GM21390 (cell line): ENCODE measurements around the gene CALML3.
"Not testable (repeated sequence)": the region's sequence is repeated elsewhere in the genome, so short reads cannot be mapped to it uniquely, and the experiment has no call there.

ENCODE experiments used
- ATAC-seq: cut with Tn5 transposase; IDR thresholded peaks from one replicate; pipeline ENCODE4 v1.9.1; 2021; ENCODE audit not compliant: unreplicated experiment

Gene CALML3

GRCh38 chr10:5524641-5525560 is at the start of gene CALML3:
Gene CALML3 (plus strand): TSS chr10:5524961. CDS start chr10:5525086, 125 bp downstream.
- no peak for ATAC-seq

DNA sequence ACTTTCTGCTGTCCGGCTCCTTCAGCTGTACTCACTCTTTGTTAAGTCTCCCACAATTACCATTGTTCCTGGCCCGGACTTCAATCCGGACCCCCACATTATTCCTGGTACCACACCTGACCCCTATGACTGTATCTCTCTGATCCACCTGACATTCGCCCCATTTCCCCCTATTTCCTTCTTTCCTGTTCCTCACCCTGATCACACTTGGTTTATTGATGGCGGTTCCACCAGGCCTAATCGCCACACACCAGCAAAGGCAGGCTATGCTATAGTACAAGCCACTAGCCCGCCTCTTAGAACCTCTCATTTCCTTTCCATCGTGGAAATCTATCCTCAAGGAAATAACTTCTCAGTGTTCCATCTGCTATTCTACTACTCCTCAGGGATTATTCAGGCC is 49.7 kb upstream of the CALML3 start:
- not testable (repeated sequence) for ATAC-seq

DNA sequence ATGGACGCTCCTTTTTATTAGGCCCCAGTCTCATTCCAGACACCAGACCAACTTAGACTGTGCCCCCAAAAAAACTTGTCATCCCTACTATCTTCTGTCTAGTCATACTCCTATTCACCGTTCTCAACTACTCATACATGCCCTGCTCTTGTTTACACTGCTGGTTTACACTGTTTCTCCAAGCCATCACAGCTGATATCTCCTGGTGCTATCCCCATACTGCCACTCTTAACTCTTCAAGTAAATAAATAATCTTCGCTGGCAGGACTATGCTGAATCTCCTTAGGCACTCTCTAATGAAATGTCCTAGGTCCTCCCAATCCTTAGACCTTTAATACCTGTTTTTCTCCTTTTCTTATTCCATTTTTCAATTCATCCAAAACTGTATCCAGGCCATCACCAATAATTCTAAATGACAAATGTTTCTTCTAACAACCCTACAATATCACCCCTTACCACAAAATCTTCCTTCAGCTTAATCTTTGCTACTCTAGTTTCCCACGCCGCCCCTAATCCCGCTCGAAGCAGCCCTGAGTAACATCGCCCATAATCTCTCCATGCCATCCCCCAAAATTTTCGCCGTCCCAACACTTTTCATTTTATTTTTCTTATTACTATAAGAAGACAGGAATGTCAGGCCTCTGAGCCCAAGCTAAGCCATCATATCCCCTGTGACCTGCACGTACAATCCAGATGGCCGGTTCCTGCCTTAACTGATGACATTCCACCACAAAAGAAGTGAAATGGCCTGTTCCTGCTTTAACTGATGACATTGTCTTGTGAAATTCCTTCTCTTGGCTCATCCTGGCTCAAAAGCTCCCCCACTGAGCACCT is 48.6 kb upstream of the CALML3 start:
- not testable (repeated sequence) for ATAC-seq

GRCh38 chr10:5476918-5477525 is 47.7 kb upstream of the CALML3 start:
- ATAC-seq: no peak

GRCh38 chr10:5477948-5478693 is 46.6 kb upstream of the CALML3 start:
- no peak for ATAC-seq

- ATAC-seq: no peak
Observed at GRCh38 chr10:5478694-5479305, 46.0 kb upstream of the CALML3 start.

GRCh38 chr10:5479481-5480161 is 45.1 kb upstream of the CALML3 start:
- no peak for ATAC-seq

DNA sequence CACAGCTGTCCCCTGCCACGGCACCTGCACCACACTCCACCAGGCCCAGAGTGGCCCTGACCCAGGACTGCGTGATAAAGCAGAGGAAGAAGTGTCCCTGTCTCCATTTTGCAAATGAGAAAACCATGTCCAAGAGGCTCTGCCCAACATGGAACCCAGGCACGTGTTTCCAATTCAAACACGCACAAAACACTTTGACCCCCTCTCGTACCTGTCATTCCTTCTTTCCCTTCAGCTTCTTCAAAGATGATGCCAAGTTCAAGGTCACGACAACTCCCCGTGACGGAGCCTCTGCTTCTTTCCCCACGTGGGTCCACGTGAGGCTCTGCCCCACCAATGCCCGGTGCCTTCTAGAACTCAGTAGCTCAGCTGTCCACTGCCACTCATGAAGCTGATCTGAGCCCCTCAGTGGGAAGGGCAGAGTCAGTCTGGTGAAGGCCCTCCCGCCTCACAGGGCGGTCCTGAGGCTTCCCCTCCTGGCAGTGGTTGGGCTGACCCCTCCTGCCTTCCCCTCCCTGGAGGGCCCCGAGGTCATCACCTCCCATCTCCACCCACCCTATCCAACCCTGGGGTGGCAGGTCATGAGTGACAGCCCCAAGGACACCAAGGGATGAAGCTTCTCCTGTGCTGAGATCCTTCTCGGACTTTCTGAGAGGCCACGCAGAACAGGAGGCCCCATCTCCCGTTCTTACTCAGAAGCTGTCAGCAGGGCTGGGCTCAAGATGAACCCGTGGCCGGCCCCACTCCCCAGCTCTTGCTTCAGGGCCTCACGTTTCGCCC is 44.4 kb upstream of the CALML3 start:
- ATAC-seq: no peak

DNA sequence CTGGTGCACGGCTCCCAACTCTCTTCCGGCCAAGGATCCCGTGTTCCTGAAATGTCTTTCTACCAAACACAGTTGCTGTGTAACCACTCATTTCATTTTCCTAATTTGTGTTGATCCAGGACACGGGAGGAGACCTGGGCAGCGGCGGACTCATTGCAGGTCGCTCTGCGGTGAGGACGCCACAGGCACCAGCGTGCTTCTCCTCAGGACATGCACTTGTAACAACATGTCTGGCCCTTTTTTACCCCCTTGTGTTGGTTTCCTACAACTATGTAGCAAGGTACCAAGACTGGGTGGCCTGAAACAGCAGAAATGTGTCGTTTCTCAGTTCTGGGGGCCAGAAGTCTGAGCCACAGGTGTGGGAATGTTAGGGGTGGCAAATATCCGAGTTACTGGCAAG is 43.6 kb upstream of the CALML3 start:
- no peak for ATAC-seq

- ATAC-seq: no peak
Observed at GRCh38 chr10:5482016-5482415, 42.7 kb upstream of the CALML3 start.

GRCh38 chr10:5484205-5484604 is 40.6 kb upstream of the CALML3 start:
- ATAC-seq: no peak

GRCh38 chr10:5485290-5485689 is 39.5 kb upstream of the CALML3 start:
- no peak for ATAC-seq

GRCh38 chr10:5485948-5486852 is 38.6 kb upstream of the CALML3 start:
- no peak for ATAC-seq

GRCh38 chr10:5486853-5487235 is 37.9 kb upstream of the CALML3 start:
- ATAC-seq: no peak

DNA sequence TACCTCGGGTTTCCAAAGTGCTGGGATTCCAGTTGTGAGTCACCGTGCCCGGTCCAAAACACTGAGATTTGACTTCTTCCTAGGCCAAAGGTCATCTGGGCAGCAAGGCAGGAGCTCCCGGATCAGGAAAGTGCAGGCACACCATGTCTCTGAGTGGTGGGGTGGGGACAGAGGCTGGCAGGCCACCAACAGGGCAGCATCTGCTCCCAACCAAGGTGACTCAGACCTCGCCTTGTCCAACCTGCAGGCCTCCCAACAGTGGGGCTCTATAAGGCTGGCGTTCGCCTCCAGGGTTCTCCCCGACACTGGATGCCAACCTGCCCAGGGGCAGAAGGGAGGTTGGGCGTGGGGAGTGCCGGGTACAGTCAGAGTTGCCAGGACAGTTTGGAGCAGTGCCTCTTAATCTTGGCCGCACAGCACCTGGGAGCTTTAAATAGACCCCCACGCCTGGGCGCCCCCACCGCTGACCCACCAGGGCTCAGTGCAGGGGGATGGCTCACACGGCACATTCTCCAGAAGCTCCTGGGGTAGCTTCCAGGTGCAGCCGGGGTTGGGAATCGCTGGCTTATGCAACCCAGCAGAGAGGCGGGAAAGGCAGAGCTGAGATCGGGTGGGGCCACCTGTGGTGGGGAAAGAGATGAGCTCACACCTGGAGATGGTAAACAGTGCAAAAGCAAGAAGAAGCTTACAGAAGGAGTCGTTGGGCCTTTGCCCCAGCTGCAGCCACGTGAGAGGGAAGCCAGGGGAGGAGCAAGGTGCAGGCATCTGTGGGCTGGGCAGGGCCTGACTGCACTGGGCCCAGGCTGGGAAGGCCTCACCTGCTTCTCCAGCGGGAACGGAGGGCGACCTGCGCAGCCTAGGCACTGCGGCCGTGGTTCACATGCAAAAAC is 36.2 kb upstream of the CALML3 start:
- no peak for ATAC-seq

GRCh38 chr10:5490032-5490431 is 34.7 kb upstream of the CALML3 start:
- ATAC-seq: no peak
